Measurements from ENCODE around the gene C21orf91.

Gene C21orf91

GRCh38 chr21:17765207-17765606 is 53.9 kb downstream of the C21orf91 start:
- ChIA-PET POLR2A (no interaction called here), CTCF (no interaction called here)
- DNase-seq (ENCODE audit: extremely low spot score): no peak
- no peak for TF ChIP-seq TARDBP (IDR thresholded peaks at IDR 0.05)
- TF ChIP-seq ELF4 (IDR thresholded peaks at IDR 0.05): no peak
- no peak for TF ChIP-seq ARNT (IDR thresholded peaks at IDR 0.05)
- no peak for TF ChIP-seq CTBP1 (IDR thresholded peaks at IDR 0.05; ENCODE audit: borderline replicate concordance)
- no peak for TF ChIP-seq FOXM1 (IDR thresholded peaks at IDR 0.05; ENCODE audit: borderline replicate concordance)
- no peak for TF ChIP-seq ZNF384 (IDR thresholded peaks at IDR 0.05)
- TF ChIP-seq HDGF (IDR thresholded peaks at IDR 0.05; ENCODE audit: borderline replicate concordance): no peak
- no peak for TF ChIP-seq SP1 (IDR thresholded peaks at IDR 0.05)
- TF ChIP-seq NFRKB (IDR thresholded peaks at IDR 0.05): no peak
- TF ChIP-seq L3MBTL2 (conservative IDR thresholded peaks at IDR 0.05): no peak
- no peak for TF ChIP-seq PKNOX1 (IDR thresholded peaks at IDR 0.05)

GRCh38 chr21:17763288-17764037 is 55.7 kb downstream of the C21orf91 start:
- TF ChIP-seq SP1 (IDR thresholded peaks at IDR 0.05) (no peak), LEF1 (IDR thresholded peaks at IDR 0.05; ENCODE audit: borderline replicate concordance) (no peak), L3MBTL2 (conservative IDR thresholded peaks at IDR 0.05) (no peak), BHLHE40 (IDR thresholded peaks at IDR 0.05; ENCODE audit: borderline replicate concordance) (no peak), FOXA1 (IDR thresholded peaks at IDR 0.05) (no peak), TARDBP (IDR thresholded peaks at IDR 0.05) (no peak), NFRKB (IDR thresholded peaks at IDR 0.05) (no peak), ZNF384 (IDR thresholded peaks at IDR 0.05) (no peak), CTBP1 (IDR thresholded peaks at IDR 0.05; ENCODE audit: borderline replicate concordance) (no peak), FOXM1 (IDR thresholded peaks at IDR 0.05; ENCODE audit: borderline replicate concordance) (no peak), ELF4 (IDR thresholded peaks at IDR 0.05) (no peak), FOXK2 (IDR thresholded peaks at IDR 0.05) (no peak), PKNOX1 (IDR thresholded peaks at IDR 0.05) (no peak), HDGF (IDR thresholded peaks at IDR 0.05; ENCODE audit: borderline replicate concordance) (no peak), ARNT (IDR thresholded peaks at IDR 0.05) (no peak), SUZ12 (IDR thresholded peaks at IDR 0.05) (no peak)
- POLR2A ChIA-PET: no interaction called here
- CTCF ChIA-PET: no interaction called here

GRCh38 chr21:17759511-17760178 is 59.5 kb downstream of the C21orf91 start:
- no peak for DNase-seq (ENCODE audit: extremely low spot score)
- TF ChIP-seq ELF4 (IDR thresholded peaks at IDR 0.05): no peak
- no peak for TF ChIP-seq TARDBP (IDR thresholded peaks at IDR 0.05)
- TF ChIP-seq ARNT (IDR thresholded peaks at IDR 0.05): no peak
- TF ChIP-seq FOXM1 (IDR thresholded peaks at IDR 0.05; ENCODE audit: borderline replicate concordance): no peak
- no peak for TF ChIP-seq SP1 (IDR thresholded peaks at IDR 0.05)
- TF ChIP-seq FOXA1 (IDR thresholded peaks at IDR 0.05): no peak
- TF ChIP-seq BHLHE40 (IDR thresholded peaks at IDR 0.05; ENCODE audit: borderline replicate concordance): no peak
- no peak for TF ChIP-seq L3MBTL2 (conservative IDR thresholded peaks at IDR 0.05)
- no peak for TF ChIP-seq FOXK2 (IDR thresholded peaks at IDR 0.05)
- no peak for TF ChIP-seq HDGF (IDR thresholded peaks at IDR 0.05; ENCODE audit: borderline replicate concordance)
- TF ChIP-seq LEF1 (IDR thresholded peaks at IDR 0.05; ENCODE audit: borderline replicate concordance): no peak
- TF ChIP-seq PKNOX1 (IDR thresholded peaks at IDR 0.05): no peak
- TF ChIP-seq ZNF384 (IDR thresholded peaks at IDR 0.05): no peak
- ChIA-PET CTCF (no interaction called here), POLR2A (no interaction called here)

More at GRCh38 chr21:17763288-17764037, 55.7 kb downstream of the C21orf91 start:
- no peak for DNase-seq (ENCODE audit: extremely low spot score)

- no peak for DNase-seq (ENCODE audit: extremely low spot score)
- CTCF ChIA-PET: no interaction called here
- POLR2A ChIA-PET: no interaction called here
- TF ChIP-seq ELF4 (IDR thresholded peaks at IDR 0.05) (no peak), CTBP1 (IDR thresholded peaks at IDR 0.05; ENCODE audit: borderline replicate concordance) (no peak), SP1 (IDR thresholded peaks at IDR 0.05) (no peak), FOXM1 (IDR thresholded peaks at IDR 0.05; ENCODE audit: borderline replicate concordance) (no peak), FOXK2 (IDR thresholded peaks at IDR 0.05) (no peak)
These were observed 60.5 kb downstream of the C21orf91 start for GRCh38 chr21:17758683-17759082.

GRCh38 chr21:17757671-17758070 is 61.5 kb downstream of the C21orf91 start:
- no peak for DNase-seq (ENCODE audit: extremely low spot score)
- CTCF ChIA-PET: no interaction called here
- POLR2A ChIA-PET: no interaction called here
- no peak for TF ChIP-seq FOXM1 (IDR thresholded peaks at IDR 0.05; ENCODE audit: borderline replicate concordance)
- no peak for TF ChIP-seq NFRKB (IDR thresholded peaks at IDR 0.05)
- no peak for TF ChIP-seq ARNT (IDR thresholded peaks at IDR 0.05)
- no peak for TF ChIP-seq HDGF (IDR thresholded peaks at IDR 0.05; ENCODE audit: borderline replicate concordance)
- TF ChIP-seq SUZ12 (IDR thresholded peaks at IDR 0.05): no peak

- DNase-seq (ENCODE audit: extremely low spot score): no peak
- POLR2A ChIA-PET: no interaction called here
- CTCF ChIA-PET: no interaction called here
- TF ChIP-seq HDGF (IDR thresholded peaks at IDR 0.05; ENCODE audit: borderline replicate concordance) (no peak), SUZ12 (IDR thresholded peaks at IDR 0.05) (no peak), TARDBP (IDR thresholded peaks at IDR 0.05) (no peak), L3MBTL2 (conservative IDR thresholded peaks at IDR 0.05) (no peak), CTBP1 (IDR thresholded peaks at IDR 0.05; ENCODE audit: borderline replicate concordance) (no peak), ELF4 (IDR thresholded peaks at IDR 0.05) (no peak), SP1 (IDR thresholded peaks at IDR 0.05) (no peak), ZNF384 (IDR thresholded peaks at IDR 0.05) (no peak), BHLHE40 (IDR thresholded peaks at IDR 0.05; ENCODE audit: borderline replicate concordance) (no peak), FOXK2 (IDR thresholded peaks at IDR 0.05) (no peak), LEF1 (IDR thresholded peaks at IDR 0.05; ENCODE audit: borderline replicate concordance) (no peak), FOXA1 (IDR thresholded peaks at IDR 0.05) (no peak), ARNT (IDR thresholded peaks at IDR 0.05) (no peak), FOXM1 (IDR thresholded peaks at IDR 0.05; ENCODE audit: borderline replicate concordance) (no peak), PKNOX1 (IDR thresholded peaks at IDR 0.05) (no peak), NFRKB (IDR thresholded peaks at IDR 0.05) (no peak)
These were observed 65.4 kb downstream of the C21orf91 start for GRCh38 chr21:17753736-17754135.

Data from HEK293T (cell line).